GM19240 (cell line): ENCODE results near the gene ETV5.
"Not testable (repeated sequence)": the region's sequence is repeated elsewhere in the genome, so short reads cannot be mapped to it uniquely, and the experiment has no call there.

Experiments
- DNase-seq: peaks from one replicate; pipeline ENCODE4 v3.0.0; 2011; ENCODE audit warnings: low spot score; ENCODE audit not compliant: insufficient read length

The ETV5 gene

DNA sequence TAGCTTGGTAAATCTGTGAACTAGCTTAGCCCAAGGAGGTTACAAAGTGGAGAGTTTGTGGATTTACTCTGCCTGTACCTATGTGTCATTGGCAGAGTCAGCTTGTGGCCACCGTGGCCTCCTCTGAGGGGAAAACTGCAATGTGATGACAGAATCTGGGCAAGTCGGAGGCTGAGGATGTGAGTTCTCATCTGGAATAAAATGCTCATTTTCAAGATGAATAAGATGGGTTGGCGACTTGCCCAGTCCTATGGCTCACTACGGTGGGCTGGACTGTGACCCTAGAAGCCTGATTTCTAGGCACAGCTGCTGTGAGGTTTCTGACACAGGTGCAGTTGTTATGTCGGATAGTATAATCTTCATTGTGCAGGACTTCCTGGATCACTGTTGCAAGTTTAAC is 83.7 kb downstream of the ETV5 start:
- DNase-seq: no peak

DNA sequence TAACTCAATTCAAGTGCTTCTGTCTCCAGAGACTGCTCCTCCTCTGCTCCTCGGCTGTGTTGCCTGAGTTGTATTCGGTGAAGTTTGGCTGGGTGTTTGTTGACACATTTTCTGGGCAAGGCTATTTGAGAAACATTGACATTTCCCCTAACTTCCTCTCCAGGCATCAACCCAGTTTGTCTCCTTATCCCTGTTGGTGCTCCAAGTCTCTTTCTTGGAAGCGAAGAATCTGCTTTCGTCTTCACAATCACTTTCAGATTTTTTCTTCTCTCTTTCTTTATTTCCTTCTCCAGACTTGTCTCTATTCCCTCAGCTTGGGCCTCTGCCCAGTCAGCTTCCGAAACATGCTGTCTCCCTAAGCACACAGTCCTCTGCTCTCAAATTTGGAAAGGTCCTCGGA is 84.7 kb downstream of the ETV5 start:
- no peak for DNase-seq

DNA sequence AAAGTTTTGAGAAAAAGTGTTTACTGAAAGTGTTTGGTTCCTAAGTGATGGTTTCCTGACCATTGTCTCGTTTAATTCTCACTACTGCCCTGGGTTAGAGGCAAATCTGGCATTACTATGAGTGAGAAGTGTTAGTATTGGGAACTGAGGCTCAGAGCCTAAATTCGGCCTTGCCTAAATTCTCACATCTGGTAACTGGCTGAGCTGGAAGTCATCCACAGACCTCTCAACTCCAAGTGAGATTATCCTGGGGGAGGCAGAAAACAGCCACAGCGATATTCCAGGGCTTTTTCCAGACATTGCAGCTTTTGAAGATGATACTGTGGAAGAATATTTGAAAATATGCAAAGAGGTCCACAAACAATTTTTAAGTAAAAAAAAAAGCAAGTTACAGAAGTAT is 86.0 kb downstream of the ETV5 start:
- DNase-seq: no peak

DNA sequence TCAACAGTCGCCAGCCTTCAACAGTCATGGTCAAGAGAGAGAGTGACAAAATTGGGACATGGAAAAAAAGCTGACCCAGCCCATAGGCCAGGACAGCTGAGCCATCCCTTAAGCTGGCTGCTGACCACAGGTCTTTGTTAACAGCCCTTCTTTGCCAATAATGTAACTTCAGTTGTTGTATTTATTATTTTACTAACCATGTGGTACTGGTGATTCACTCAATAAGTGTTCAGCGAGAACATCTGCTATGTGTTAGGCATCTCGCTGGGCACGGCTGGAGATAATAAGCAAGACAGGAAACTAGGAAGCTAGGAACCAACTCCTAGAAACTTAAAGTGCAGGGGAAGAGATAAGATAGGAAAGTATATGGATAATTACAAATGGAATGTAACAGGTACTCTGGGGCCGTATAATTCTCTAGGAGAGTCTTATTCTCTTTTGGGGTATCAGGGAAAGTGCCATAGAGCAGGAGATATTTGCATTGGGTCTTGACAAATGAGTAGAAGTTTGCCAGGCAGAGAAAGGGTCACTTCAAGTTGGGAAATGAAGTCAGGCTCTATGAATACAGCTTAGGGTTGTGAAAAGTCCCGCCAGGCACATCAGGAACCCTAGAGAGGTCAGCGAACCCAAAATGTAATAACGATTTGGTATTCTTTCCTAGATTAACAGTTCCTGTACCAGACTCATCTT is 87.1 kb downstream of the ETV5 start:
- DNase-seq: no peak

DNA sequence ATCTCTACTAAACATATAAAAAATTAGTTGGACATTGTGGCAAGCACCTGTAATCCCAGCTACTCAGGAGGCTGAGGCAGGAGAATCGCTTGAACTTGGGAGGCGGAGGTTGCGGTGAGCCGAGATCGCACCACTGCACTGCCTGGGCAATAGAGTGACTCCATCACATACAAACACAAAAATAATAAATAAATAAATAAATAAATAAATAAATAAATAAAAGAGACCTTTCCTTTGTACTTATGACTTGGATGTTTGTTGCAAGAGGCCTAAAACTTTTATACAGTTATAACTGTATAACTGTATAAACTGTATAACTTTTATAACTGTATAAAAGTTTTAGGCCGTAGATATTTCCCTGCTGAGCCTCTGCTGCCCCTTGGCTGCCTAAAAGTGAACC is 87.6 kb downstream of the ETV5 start:
- not testable (repeated sequence) for DNase-seq

DNA sequence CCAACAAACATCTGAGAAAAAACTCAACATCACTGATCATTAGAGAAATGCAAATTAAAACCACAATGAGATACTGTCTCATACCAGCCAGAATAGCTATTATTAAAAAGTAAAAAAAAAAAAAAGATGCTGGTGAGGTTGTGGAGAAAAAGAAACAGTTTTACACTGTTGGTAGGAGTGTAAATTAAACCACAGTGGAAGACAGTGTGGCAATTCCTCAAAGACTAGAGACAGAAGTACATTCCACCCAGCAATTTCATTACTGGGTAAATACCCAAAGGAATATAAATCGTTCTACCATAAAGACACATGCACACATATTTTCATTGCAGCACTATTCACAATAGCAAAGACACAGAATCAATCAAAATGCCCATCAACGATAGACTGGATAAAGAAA is 89.6 kb downstream of the ETV5 start:
- not testable (repeated sequence) for DNase-seq

DNA sequence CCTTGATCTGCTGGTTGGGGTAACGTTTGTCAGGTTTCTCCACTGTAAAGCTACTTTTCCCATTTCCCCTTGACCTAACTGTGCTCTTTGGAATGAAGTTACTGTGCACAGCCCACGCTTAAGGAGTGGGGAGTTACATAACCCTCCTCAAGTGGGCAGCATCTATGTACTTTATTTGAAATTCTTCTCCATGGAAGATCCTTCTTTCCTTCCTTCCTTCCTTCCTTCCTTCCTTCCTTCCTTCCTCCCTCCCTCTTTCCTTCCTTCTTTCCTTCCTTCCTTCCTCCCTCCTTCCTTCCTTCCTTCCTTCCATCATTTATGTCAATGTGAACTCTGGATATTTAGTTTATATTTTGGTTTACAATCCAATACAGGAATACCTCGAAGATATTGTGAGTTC is 94.0 kb downstream of the ETV5 start:
- no peak for DNase-seq

DNA sequence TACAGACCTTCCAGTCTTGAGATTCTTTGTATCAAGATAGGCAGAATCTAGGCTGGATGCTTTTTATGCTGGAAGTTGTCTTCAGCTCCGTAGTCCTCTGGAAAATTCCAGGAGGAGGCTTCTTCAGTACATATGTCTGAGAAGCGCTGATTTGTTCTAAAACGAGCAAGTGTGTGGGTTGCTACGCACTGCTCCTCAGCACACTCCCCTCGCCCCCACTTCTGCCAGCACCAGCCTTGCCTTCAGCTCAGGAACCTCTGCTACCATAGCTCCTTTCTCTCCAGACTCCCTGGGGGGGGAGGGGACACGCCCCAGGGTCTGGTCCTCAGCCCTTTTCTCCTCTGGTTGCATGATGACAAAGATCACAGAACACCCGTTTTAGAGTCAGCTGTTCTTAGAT is 95.6 kb downstream of the ETV5 start:
- no peak for DNase-seq

DNA sequence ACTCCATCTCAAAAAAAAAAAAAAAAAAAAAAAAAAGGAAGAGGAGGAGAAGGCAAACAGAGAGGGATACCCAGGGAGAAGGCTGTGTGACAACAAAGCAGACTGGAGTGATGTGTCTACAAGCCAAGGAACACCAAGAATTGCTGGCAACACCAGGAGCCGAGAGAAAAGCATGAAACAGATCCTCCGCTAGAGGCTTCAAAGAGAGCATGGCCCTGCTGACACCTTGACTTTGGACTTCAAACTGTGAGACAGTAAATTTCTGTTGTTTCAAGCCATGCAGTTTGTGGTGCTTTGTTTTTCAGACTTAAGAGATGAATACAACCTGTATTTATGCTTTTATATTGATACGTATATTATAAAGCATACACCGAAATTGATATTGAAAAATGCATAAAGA is 96.8 kb downstream of the ETV5 start:
- no peak for DNase-seq

DNA sequence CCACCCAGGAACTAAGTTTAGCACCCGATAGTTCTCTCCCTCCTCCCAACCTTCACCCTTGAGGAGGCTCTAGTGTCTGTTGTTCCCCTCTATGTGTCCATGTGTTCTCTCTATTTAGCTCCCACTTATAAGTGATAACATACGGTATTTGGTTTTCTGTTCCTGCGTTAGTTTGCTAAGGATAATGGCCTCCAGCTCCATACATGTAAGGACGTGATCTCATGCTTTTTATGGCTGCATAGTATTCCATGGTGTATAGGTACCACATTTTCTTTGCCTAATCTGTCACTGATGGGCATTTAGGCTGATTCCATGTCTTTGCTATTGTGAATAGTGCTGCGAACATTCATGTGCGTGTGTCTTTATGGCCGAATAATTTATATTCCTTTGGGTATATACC is 104.2 kb downstream of the ETV5 start:
- DNase-seq: no peak

DNA sequence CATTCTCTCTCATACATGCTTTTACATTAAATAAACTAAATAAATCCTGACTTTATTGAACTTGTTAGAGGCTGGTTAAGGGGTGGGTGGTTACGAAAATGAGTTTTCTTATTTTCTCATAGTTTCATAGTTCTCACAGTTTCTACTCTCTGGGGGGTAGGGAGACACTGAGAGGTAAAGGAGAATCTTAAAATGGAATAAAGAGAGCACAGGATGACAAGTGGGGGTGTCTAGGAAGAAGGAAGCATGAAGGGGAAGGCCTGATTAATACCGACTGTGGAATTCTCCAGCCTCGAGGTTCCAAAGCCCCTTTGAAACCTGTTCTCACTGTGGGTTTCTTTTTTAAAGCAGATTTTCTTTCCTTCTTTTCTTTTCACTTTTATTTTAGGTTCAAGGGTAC is 104.7 kb downstream of the ETV5 start:
- no peak for DNase-seq

DNA sequence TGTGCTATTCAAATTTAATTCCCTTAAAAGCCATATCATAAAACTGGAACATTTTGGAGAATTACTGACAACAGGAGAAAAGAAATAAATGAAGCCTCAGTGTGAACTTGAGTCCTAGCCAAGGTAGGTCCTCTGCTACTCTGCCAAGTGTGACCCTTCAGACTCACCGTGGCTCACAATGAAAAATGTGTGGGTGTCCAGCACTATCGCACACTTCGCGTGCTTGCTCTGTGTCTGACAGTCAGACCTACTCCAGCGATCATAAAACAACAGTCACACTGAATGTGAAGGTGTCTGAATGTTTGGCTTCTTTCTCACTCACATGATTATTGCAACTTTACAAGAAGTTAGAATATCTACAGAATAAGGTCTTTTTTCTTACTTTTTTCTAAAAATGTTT is 105.3 kb downstream of the ETV5 start:
- DNase-seq: peak; percentile 14

DNA sequence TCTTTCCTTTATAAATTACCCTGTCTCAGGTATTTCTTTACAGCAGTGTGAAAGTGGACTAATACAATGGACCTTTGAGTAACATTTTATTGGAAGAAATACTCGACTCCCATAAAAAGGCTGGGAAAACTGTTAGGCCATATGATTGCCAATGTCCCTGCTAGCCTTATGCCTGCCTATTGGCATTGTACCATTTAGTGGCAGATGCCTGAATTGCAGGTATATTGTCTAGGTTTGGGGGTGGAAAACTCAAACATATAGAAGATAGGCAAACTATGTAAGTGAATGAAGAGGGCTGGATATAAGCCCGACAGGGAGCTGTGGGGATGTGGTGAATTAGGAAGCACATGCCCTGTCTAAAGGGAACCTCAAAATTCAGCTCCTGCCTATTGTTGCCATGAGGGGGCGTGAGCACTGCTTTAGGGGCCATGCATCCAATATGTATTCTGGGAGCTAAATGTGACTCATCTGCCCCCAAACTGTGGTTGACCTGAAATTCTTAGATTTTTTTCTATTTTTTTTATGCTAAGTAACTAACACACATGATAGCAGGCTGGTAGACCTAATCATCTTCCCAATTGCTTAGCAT is 105.9 kb downstream of the ETV5 start:
- no peak for DNase-seq

DNA sequence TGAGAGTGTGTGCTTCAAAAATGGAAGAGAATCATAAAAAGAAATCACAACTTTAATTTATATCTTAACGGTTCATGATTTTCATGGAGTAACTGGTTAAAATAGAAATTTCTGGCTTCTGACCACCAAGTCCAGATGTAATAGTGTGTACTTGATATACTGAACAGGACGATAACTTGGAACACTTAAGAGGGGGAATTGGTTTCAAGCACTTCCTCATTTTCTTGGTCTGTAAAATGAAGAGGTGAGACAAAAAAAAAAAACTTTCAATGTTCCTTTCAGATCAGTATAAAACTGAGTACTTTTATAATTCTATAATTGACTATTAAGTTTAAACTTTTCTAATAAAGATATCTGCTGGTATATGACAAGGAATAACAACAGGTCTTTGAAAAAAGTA is 107.0 kb downstream of the ETV5 start:
- no peak for DNase-seq

DNA sequence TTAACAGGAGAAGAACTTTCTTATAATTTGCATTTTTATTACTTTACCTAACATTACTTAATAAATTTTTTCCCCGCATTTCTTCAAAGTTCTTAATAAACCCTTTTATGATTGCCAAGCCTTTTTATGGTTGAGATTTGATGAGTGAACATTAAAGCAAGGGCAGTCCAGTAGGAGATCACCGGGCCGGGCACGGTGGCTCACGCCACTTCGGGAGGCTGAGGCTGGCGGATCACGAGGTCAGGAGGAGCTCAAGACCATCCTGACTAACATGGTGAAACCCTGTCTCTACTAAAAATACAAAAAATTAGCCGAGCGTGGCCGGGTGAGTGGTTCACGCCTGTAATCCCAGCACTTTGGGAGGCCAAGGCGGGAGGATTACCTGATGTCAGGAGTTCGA is 109.7 kb downstream of the ETV5 start:
- DNase-seq: no peak

DNA sequence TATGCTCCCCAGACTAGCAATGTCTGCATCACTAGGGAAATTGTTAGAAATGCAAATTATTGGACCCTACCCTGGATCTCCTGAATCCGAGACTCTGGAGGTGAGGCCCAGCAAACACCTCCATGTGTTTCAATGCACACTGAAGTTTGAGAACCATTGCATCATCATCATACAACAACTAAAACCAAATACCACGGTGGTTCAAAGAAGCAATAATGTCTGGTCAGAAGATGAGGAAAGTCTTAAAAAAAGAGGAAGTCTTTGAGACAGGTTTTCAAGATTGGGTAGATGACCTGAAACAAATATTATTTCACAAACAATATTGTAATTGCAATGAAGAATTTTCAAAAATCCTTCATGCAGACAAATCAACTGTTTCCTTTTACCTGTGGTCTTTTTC is 110.8 kb downstream of the ETV5 start:
- DNase-seq: no peak

DNA sequence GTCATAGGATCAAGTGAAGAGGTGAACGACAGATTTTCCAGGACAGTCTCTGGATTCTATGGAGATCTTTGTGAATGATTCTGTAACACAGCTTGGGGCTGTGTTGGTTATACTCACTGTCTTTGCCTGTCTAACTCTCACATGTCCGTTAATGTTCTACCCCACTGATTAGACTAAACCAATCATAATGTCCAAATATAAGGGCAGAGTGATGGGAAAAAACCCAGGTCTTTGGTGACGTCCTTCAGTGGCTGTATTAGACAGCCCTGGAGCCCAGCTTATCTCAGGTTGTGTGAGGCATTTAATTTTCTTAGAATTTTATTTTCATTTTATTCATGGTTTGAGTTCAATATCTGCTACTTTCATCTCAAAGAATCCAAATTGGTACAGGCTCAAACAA is 111.8 kb downstream of the ETV5 start:
- DNase-seq: no peak
